Measurements from ENCODE around the gene VPS39.

DNA sequence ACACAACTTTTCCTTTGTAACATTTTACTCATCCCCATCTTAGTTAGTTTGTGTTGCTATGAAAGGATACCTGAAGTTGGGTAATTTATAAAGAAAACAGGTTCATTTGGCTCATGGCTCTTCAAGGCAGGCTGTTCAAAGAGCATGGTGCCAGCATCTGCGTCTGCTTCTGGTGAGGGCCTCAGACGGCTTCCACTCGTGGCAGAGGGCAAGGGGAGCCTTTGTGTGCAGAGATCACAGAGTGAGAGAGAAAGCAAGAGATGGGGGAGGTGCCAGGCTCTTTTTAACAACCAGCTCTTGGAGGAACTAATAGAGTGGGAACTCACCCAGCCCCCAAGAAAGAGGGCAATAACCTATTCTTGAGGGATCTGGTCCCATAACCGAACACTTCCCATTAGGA lies 74.7 kb downstream of the VPS39 start:
- TF ChIP-seq, protein P1, sequence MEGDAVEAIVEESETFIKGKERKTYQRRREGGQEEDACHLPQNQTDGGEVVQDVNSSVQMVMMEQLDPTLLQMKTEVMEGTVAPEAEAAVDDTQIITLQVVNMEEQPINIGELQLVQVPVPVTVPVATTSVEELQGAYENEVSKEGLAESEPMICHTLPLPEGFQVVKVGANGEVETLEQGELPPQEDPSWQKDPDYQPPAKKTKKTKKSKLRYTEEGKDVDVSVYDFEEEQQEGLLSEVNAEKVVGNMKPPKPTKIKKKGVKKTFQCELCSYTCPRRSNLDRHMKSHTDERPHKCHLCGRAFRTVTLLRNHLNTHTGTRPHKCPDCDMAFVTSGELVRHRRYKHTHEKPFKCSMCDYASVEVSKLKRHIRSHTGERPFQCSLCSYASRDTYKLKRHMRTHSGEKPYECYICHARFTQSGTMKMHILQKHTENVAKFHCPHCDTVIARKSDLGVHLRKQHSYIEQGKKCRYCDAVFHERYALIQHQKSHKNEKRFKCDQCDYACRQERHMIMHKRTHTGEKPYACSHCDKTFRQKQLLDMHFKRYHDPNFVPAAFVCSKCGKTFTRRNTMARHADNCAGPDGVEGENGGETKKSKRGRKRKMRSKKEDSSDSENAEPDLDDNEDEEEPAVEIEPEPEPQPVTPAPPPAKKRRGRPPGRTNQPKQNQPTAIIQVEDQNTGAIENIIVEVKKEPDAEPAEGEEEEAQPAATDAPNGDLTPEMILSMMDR (IDR thresholded peaks at IDR 0.05): no peak
- TF ChIP-seq JUN (IDR thresholded peaks at IDR 0.05) (no peak), USF2 (IDR thresholded peaks at IDR 0.05) (no peak), POLR2A (IDR thresholded peaks at IDR 0.05; ENCODE audit: low read length) (no peak), PHF8 (IDR thresholded peaks at IDR 0.05; ENCODE audit: borderline replicate concordance, low read depth) (no peak), EHF (CRISPR knock-in tag; IDR thresholded peaks at IDR 0.05) (no peak), CEBPB (IDR thresholded peaks at IDR 0.05) (no peak), MAFK (IDR thresholded peaks at IDR 0.05; ENCODE audit: partially characterized antibody) (no peak)
- TF ChIP-seq, protein P2, sequence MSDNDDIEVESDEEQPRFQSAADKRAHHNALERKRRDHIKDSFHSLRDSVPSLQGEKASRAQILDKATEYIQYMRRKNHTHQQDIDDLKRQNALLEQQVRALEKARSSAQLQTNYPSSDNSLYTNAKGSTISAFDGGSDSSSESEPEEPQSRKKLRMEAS (IDR thresholded peaks at IDR 0.05): no peak
